ENCODE results near the gene BRWD1.

DNA sequence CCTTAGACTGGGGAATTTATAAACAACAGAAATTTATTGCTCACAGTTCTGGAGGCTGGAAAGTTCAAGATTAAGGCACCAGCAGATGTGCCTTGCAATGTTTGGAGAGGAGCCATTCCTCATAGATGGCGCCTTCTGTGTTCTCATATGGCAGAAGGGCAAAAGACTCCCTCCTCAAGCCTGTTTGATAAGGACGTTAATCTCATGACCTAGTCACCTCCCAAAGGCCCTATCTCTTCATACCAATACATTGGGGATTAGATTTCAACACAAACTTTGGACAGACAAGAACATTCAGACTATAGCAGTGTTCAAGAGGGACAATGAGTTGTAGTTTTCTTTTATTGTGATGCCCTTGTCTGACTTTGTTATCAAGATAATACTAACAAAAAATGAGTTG lies 164.5 kb downstream of the BRWD1 start:
- TF ChIP-seq, protein P1, sequence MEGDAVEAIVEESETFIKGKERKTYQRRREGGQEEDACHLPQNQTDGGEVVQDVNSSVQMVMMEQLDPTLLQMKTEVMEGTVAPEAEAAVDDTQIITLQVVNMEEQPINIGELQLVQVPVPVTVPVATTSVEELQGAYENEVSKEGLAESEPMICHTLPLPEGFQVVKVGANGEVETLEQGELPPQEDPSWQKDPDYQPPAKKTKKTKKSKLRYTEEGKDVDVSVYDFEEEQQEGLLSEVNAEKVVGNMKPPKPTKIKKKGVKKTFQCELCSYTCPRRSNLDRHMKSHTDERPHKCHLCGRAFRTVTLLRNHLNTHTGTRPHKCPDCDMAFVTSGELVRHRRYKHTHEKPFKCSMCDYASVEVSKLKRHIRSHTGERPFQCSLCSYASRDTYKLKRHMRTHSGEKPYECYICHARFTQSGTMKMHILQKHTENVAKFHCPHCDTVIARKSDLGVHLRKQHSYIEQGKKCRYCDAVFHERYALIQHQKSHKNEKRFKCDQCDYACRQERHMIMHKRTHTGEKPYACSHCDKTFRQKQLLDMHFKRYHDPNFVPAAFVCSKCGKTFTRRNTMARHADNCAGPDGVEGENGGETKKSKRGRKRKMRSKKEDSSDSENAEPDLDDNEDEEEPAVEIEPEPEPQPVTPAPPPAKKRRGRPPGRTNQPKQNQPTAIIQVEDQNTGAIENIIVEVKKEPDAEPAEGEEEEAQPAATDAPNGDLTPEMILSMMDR (IDR thresholded peaks at IDR 0.05), result no peak
- no peak for TF ChIP-seq POLR2A (IDR thresholded peaks at IDR 0.05)
